SK-N-SH (cell line): ENCODE results near the gene METTL9.

ENCODE experiments used
- CTCF ChIP-seq: fragments of 200-600 bp; sonication (generic); IDR thresholded peaks from 2 replicates; pipeline ENCODE4 v1.6.1; 2017; ENCODE audit warnings: antibody characterized with exemption, mild to moderate bottlenecking, moderate library complexity
- MXI1 ChIP-seq: IDR thresholded peaks from 2 replicates; pipeline ENCODE4 v1.6.1; 2012; ENCODE audit warnings: mild to moderate bottlenecking, low read depth, low read length, improper control_type of control experiment
- RAD21 ChIP-seq: IDR thresholded peaks from 2 replicates; pipeline ENCODE4 v1.6.1; 2012; ENCODE audit warnings: mild to moderate bottlenecking, low read length
- USF1 ChIP-seq: IDR thresholded peaks from 2 replicates; pipeline ENCODE4 v1.4.0; 2012; ENCODE audit warnings: low read depth, borderline replicate concordance
- TF ChIP-seq, protein P1 (sequence below): IDR thresholded peaks from 2 replicates; pipeline ENCODE4 v1.4.0; 2012; ENCODE audit warnings: low read depth, borderline replicate concordance
- TF ChIP-seq, protein P2 (sequence below): IDR thresholded peaks from 2 replicates; pipeline ENCODE4 v1.4.0; 2012; ENCODE audit warnings: low read depth

DNA sequence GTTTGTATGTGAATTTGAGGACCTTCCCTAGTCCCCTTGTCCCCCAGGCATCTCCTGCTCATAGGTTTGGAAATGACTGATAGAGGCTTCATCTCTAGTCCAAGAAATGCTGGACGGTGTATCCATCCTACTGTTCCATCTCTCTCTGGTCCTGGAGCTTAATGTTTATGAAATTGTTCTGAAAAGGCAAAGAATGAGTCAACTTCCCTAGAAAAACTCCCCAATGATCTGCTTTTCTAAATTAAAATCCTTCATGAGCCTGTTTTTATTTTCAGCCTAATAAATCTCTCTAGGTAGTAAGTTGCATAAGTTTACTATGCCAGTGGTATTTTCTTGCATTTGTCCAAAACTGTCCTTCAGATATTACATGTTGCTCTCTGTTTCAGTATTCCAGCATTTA is 55.1 kb downstream of the METTL9 start:
- TF ChIP-seq CTCF (no peak), MXI1 (no peak), USF1 (no peak), RAD21 (no peak)
- TF ChIP-seq, protein P1, sequence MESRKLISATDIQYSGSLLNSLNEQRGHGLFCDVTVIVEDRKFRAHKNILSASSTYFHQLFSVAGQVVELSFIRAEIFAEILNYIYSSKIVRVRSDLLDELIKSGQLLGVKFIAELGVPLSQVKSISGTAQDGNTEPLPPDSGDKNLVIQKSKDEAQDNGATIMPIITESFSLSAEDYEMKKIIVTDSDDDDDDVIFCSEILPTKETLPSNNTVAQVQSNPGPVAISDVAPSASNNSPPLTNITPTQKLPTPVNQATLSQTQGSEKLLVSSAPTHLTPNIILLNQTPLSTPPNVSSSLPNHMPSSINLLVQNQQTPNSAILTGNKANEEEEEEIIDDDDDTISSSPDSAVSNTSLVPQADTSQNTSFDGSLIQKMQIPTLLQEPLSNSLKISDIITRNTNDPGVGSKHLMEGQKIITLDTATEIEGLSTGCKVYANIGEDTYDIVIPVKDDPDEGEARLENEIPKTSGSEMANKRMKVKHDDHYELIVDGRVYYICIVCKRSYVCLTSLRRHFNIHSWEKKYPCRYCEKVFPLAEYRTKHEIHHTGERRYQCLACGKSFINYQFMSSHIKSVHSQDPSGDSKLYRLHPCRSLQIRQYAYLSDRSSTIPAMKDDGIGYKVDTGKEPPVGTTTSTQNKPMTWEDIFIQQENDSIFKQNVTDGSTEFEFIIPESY: no peak
- TF ChIP-seq, protein P2, sequence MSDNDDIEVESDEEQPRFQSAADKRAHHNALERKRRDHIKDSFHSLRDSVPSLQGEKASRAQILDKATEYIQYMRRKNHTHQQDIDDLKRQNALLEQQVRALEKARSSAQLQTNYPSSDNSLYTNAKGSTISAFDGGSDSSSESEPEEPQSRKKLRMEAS: no peak
